UCSD-AML1 (cell line): Measurements from ENCODE around the gene EMX1.
A peak's percentile ranks its signal among the peaks of the same experiment; 100 is the strongest.

Experiments used
- DNase-seq: peaks from one replicate; lab custom pipeline; 2025; ENCODE audit not compliant: unreplicated experiment; lab: John Stamatoyannopoulos, UW

Gene EMX1

GRCh38 chr2:72975017-72975416 lies 57.7 kb downstream of the EMX1 start:
- no peak for DNase-seq

- DNase-seq = peak; percentile 37
Observed at GRCh38 chr2:72979896-72980295, 62.6 kb downstream of the EMX1 start.

GRCh38 chr2:72980535-72981217 lies 63.4 kb downstream of the EMX1 start:
- no peak for DNase-seq

GRCh38 chr2:72981536-72981935 lies 64.2 kb downstream of the EMX1 start:
- DNase-seq = no peak

GRCh38 chr2:72982219-72982618 lies 64.9 kb downstream of the EMX1 start:
- DNase-seq = no peak

GRCh38 chr2:72982781-72983499 lies 65.6 kb downstream of the EMX1 start:
- no peak for DNase-seq

GRCh38 chr2:72983500-72984161 lies 66.3 kb downstream of the EMX1 start:
- peak; percentile 27 for DNase-seq

GRCh38 chr2:72984172-72984671 lies 66.9 kb downstream of the EMX1 start:
- no peak for DNase-seq
